Muscle layer of duodenum (tissue), 2 donors: Measurements from ENCODE around the gene IL17A.

Experiments
- H3K27ac ChIP-seq: one replicate; pipeline ENCODE4 v1.7.0; 2013; ENCODE audit warnings: mild to moderate bottlenecking, low read length
- H3K27me3 ChIP-seq: one replicate; pipeline ENCODE4 v1.7.0; 2013; ENCODE audit warnings: low read depth, mild to moderate bottlenecking, control low read depth, low read length
- H3K36me3 ChIP-seq, 2 donors: one replicate each; pipeline ENCODE4 v1.7.0; 2013; ENCODE audit warnings: low read length in 2 of 2, control low read depth in 1 of 2, mild to moderate bottlenecking in 1 of 2; ENCODE audit not compliant: insufficient read depth in 2 of 2, control insufficient read depth in 1 of 2
- H3K4me1 ChIP-seq, 2 donors: one replicate each; pipeline ENCODE4 v1.7.0; 2013; ENCODE audit warnings: low read length in 2 of 2, mild to moderate bottlenecking in 2 of 2, control low read depth in 1 of 2, moderate library complexity in 1 of 2; ENCODE audit not compliant: insufficient read depth in 2 of 2, control insufficient read depth in 1 of 2
- H3K4me3 ChIP-seq, 2 donors: one replicate each; pipeline ENCODE4 v1.7.0; 2013; ENCODE audit warnings: low read length in 2 of 2, low read depth in 1 of 2, mild to moderate bottlenecking in 1 of 2
- H3K9me3 ChIP-seq, 2 donors: one replicate each; pipeline ENCODE4 v1.7.0; 2013; ENCODE audit warnings: low read length in 2 of 2, control low read depth in 1 of 2, mild to moderate bottlenecking in 1 of 2; ENCODE audit not compliant: control insufficient read depth in 1 of 2
- donor health status: healthy.

IL17A gene

DNA sequence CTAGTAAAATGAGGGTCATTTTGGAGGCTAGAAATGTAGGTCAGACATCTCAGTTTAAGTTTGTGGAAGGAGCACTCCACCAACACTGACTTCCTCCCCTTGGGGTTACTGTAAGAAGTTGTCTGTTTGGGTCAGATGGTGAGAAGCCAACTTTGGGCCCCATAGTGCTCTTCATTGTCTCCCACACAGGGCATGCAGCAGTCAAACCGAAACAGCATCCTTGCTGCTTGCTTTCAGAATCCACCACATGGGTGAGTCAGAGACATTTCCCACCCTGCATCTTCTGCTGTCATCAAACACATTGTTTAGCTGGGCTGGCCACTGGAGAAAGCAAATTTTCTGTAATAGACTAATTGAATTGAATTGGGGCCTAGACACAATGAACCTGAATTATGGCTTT lies 41.3 kb downstream of the IL17A start:
- Histone ChIP-seq H3K9me3 (no peaks in the 10 kb centered on the region), H3K36me3 (no peaks in the 10 kb centered on the region), H3K4me3 (no peak overlapping the region), H3K4me1 (peaks cover 0 to 6% of the 10 kb centered on the region in 2 donors), H3K27me3 (no peaks in the 10 kb centered on the region), H3K27ac (no peak overlapping the region)

DNA sequence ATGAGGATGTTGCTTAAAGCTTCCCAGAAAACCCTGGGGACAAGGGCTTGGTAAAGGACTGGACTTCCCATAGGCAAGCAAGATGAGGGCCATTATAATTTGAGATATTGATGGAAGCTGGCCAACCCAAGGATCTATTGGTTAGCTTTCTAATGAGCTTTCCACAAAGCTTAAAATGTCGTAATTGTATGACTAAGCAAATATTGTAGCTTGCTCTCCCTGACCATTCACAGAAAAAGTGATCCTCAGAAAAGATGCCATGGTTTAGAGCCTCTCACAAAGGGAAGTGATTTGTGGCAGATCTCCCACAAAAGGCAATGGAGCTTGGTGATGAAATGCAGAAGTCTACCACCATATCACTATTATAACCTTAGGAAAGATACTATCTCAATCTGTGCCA lies 44.5 kb downstream of the IL17A start:
- Histone ChIP-seq H3K9me3 (no peaks in the 10 kb centered on the region), H3K4me1 (peaks cover 0 to 6% of the 10 kb centered on the region in 2 donors), H3K27me3 (no peaks in the 10 kb centered on the region), H3K36me3 (no peaks in the 10 kb centered on the region), H3K27ac (no peak overlapping the region), H3K4me3 (no peak overlapping the region)

GRCh38 chr6:52231406-52232127 lies 45.4 kb downstream of the IL17A start:
- no peak overlapping the region for H3K27ac ChIP-seq
- no peaks in the 10 kb centered on the region for H3K27me3 ChIP-seq
- no peak overlapping the region for H3K4me3 ChIP-seq
- H3K9me3 ChIP-seq: no peaks in the 10 kb centered on the region
- peaks cover 0 to 6% of the 10 kb centered on the region in 2 donors for H3K4me1 ChIP-seq
- no peaks in the 10 kb centered on the region for H3K36me3 ChIP-seq

DNA sequence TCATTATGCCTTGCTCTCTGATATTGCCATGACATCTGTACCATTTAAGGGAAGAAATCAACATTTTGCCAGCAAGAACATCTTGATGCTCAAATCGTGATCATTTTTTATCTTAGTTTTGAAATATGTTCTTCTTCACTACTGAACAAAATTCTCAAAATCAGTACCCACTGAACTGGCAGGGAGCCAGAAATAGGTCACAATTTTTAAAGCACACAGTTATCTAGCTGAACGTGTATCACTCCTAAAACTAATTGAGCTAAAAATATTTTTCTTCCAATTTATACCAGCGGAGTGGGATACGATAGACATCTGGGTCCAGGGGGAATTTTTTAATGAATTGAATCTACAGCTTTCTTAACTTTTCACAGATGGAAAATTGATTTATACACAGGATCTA lies 46.8 kb downstream of the IL17A start:
- Histone ChIP-seq H3K27ac (no peak overlapping the region), H3K27me3 (no peaks in the 10 kb centered on the region), H3K9me3 (no peaks in the 10 kb centered on the region), H3K4me1 (peaks cover 0 to 1% of the 10 kb centered on the region in 2 donors), H3K36me3 (no peaks in the 10 kb centered on the region), H3K4me3 (no peak overlapping the region)

DNA sequence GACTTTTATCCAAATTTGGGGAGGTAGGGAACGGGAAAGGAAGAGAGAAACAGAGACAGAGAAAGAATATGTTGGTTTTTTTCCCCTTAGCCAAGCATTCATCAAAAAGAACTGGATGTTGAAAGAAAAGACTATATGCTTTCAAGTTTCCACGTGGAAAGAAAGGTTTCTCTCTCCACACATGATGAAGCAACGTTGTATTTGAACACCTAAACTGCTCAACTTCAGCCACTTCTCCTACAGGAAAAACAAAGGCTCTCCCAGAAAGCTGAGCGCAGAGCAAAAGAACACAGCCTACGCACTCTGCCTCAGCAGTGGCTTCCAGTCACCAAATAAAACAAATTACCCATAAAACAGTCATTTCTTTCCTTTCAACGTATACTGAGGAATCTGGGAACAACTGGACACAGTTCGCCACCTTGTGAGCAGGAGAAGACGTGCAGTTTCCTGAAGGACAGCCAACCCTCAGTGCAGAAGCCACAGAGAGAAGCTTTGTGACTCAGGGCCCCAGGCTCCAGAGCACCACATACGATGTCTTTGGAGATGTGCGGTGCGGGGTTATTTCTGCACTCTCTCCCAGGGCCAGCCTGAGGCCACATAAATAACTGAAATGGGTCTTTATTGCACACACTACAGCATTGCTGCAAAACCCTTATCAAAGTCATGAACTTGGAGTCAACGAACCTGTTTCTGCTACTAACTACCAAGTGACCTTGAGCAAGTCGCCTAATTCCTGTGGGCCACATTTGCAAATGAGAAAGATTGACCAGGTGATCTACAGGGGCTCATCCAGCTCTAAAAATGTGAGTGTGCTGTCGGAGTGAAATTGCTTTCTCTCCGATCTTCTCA lies 48.0 kb downstream of the IL17A start:
- no peaks in the 10 kb centered on the region for H3K36me3 ChIP-seq
- no peak overlapping the region for H3K4me3 ChIP-seq
- no peaks in the 10 kb centered on the region for H3K27me3 ChIP-seq
- H3K9me3 ChIP-seq: no peaks in the 10 kb centered on the region
- no peak overlapping the region for H3K27ac ChIP-seq
- H3K4me1 ChIP-seq: no peaks in the 10 kb centered on the region
